IPS-15b (cell line): ENCODE data around the gene SPATA31D1.

Source experiments
- H3K27me3 ChIP-seq: one replicate; pipeline ENCODE4 v1.6.1; 2013; ENCODE audit warnings: low read length; ENCODE audit not compliant: control insufficient read depth, insufficient read depth
- H3K36me3 ChIP-seq: one replicate; pipeline ENCODE4 v1.6.1; 2013; ENCODE audit warnings: low read length; ENCODE audit not compliant: control insufficient read depth, insufficient read depth
- H3K4me1 ChIP-seq: one replicate; pipeline ENCODE4 v1.6.1; 2013; ENCODE audit warnings: mild to moderate bottlenecking, low read length; ENCODE audit not compliant: control insufficient read depth, insufficient read depth
- H3K4me3 ChIP-seq: one replicate; pipeline ENCODE4 v1.5.1; 2013; ENCODE audit warnings: low read depth, low read length
- H3K9ac ChIP-seq: one replicate; pipeline ENCODE4 v1.6.1; 2013; ENCODE audit warnings: low read depth, mild to moderate bottlenecking, low read length
- H3K9me3 ChIP-seq: one replicate; pipeline ENCODE4 v1.6.1; 2013; ENCODE audit warnings: mild to moderate bottlenecking, low read length; ENCODE audit not compliant: control insufficient read depth, insufficient read depth

SPATA31D1 gene

GRCh38 chr9:81980568-81980967 lies 8.0 kb upstream of the SPATA31D1 start:
- no peaks in the 10 kb centered on the region for H3K36me3 ChIP-seq
- H3K9me3 ChIP-seq, result no peaks in the 10 kb centered on the region
- no peaks in the 10 kb centered on the region for H3K27me3 ChIP-seq
- H3K9ac ChIP-seq, result no peak overlapping the region
- no peak overlapping the region for H3K4me3 ChIP-seq
- H3K4me1 ChIP-seq, result no peaks in the 10 kb centered on the region

- H3K27me3 ChIP-seq, result no peaks in the 10 kb centered on the region
- H3K4me1 ChIP-seq, result no peaks in the 10 kb centered on the region
- H3K9ac ChIP-seq, result no peak overlapping the region
Measured at GRCh38 chr9:81981883-81982282, 6.7 kb upstream of the SPATA31D1 start.

GRCh38 chr9:81984928-81985327 lies 3.6 kb upstream of the SPATA31D1 start:
- Histone ChIP-seq H3K27me3 (no peaks in the 10 kb centered on the region), H3K9me3 (no peaks in the 10 kb centered on the region), H3K9ac (no peak overlapping the region), H3K36me3 (no peaks in the 10 kb centered on the region), H3K4me1 (no peaks in the 10 kb centered on the region), H3K4me3 (no peak overlapping the region)

More at GRCh38 chr9:81981883-81982282, 6.7 kb upstream of the SPATA31D1 start:
- Histone ChIP-seq H3K4me3 (no peak overlapping the region), H3K36me3 (no peaks in the 10 kb centered on the region), H3K9me3 (no peaks in the 10 kb centered on the region)

- H3K4me1 ChIP-seq, result no peaks in the 10 kb centered on the region
- H3K4me3 ChIP-seq, result no peak overlapping the region
- H3K9me3 ChIP-seq, result no peaks in the 10 kb centered on the region
- H3K27me3 ChIP-seq, result no peaks in the 10 kb centered on the region
- H3K36me3 ChIP-seq, result no peaks in the 10 kb centered on the region
- H3K9ac ChIP-seq, result no peak overlapping the region
Measured at GRCh38 chr9:81986051-81986450, 2.5 kb upstream of the SPATA31D1 start.

- H3K4me1 ChIP-seq, result no peaks in the 10 kb centered on the region
- H3K9me3 ChIP-seq, result no peaks in the 10 kb centered on the region
- H3K4me3 ChIP-seq, result no peak overlapping the region
Measured at GRCh38 chr9:81989700-81990099, 1.1 kb downstream of the SPATA31D1 start.

GRCh38 chr9:81993656-81994055 lies 5.1 kb downstream of the SPATA31D1 start:
- Histone ChIP-seq H3K9me3 (no peaks in the 10 kb centered on the region), H3K4me3 (no peak overlapping the region), H3K9ac (no peak overlapping the region), H3K4me1 (no peaks in the 10 kb centered on the region), H3K27me3 (no peaks in the 10 kb centered on the region), H3K36me3 (no peaks in the 10 kb centered on the region)

More at GRCh38 chr9:81989700-81990099, 1.1 kb downstream of the SPATA31D1 start:
- Histone ChIP-seq H3K36me3 (no peaks in the 10 kb centered on the region), H3K9ac (no peak overlapping the region), H3K27me3 (no peaks in the 10 kb centered on the region)

- Histone ChIP-seq H3K9ac (no peak overlapping the region), H3K9me3 (no peaks in the 10 kb centered on the region)
Measured at GRCh38 chr9:81999806-82000205, 11.2 kb downstream of the SPATA31D1 start.

GRCh38 chr9:82010711-82011110 lies 22.1 kb downstream of the SPATA31D1 start:
- no peaks in the 10 kb centered on the region for H3K27me3 ChIP-seq

More at GRCh38 chr9:81999806-82000205, 11.2 kb downstream of the SPATA31D1 start:
- Histone ChIP-seq H3K36me3 (no peaks in the 10 kb centered on the region), H3K4me3 (no peak overlapping the region), H3K27me3 (no peaks in the 10 kb centered on the region), H3K4me1 (no peaks in the 10 kb centered on the region)

GRCh38 chr9:82011133-82011532 lies 22.6 kb downstream of the SPATA31D1 start:
- Histone ChIP-seq H3K36me3 (no peaks in the 10 kb centered on the region), H3K27me3 (no peaks in the 10 kb centered on the region), H3K9me3 (no peaks in the 10 kb centered on the region), H3K9ac (no peak overlapping the region), H3K4me1 (no peaks in the 10 kb centered on the region), H3K4me3 (no peak overlapping the region)

More at GRCh38 chr9:82010711-82011110, 22.1 kb downstream of the SPATA31D1 start:
- Histone ChIP-seq H3K9ac (no peak overlapping the region), H3K4me1 (no peaks in the 10 kb centered on the region), H3K36me3 (no peaks in the 10 kb centered on the region), H3K4me3 (no peak overlapping the region), H3K9me3 (no peaks in the 10 kb centered on the region)

GRCh38 chr9:82012276-82012675 lies 23.7 kb downstream of the SPATA31D1 start:
- Histone ChIP-seq H3K4me1 (no peaks in the 10 kb centered on the region), H3K27me3 (no peaks in the 10 kb centered on the region), H3K36me3 (no peaks in the 10 kb centered on the region), H3K9ac (no peak overlapping the region), H3K4me3 (no peak overlapping the region), H3K9me3 (no peaks in the 10 kb centered on the region)

GRCh38 chr9:82020331-82020730 lies 31.8 kb downstream of the SPATA31D1 start:
- Histone ChIP-seq H3K9me3 (no peaks in the 10 kb centered on the region), H3K27me3 (no peaks in the 10 kb centered on the region), H3K4me3 (no peak overlapping the region), H3K4me1 (no peaks in the 10 kb centered on the region), H3K9ac (no peak overlapping the region), H3K36me3 (no peaks in the 10 kb centered on the region)

GRCh38 chr9:82021198-82021597 lies 32.6 kb downstream of the SPATA31D1 start:
- no peaks in the 10 kb centered on the region for H3K4me1 ChIP-seq
- no peak overlapping the region for H3K9ac ChIP-seq
- no peaks in the 10 kb centered on the region for H3K27me3 ChIP-seq
- no peaks in the 10 kb centered on the region for H3K9me3 ChIP-seq
- H3K36me3 ChIP-seq, result no peaks in the 10 kb centered on the region
- no peak overlapping the region for H3K4me3 ChIP-seq
